ENCODE measurements around the gene IL31. TPM values are rescaled to one million over a fixed set of nuclear protein-coding genes. Genes with fewer than 3 reads are reported as not detected.

Gene IL31
- total RNA-seq, 1 donor from 2014 or later, result not detected

GRCh38 chr12:122162976-122163375 lies 11.0 kb downstream of the IL31 start:
- TF ChIP-seq, protein P1, sequence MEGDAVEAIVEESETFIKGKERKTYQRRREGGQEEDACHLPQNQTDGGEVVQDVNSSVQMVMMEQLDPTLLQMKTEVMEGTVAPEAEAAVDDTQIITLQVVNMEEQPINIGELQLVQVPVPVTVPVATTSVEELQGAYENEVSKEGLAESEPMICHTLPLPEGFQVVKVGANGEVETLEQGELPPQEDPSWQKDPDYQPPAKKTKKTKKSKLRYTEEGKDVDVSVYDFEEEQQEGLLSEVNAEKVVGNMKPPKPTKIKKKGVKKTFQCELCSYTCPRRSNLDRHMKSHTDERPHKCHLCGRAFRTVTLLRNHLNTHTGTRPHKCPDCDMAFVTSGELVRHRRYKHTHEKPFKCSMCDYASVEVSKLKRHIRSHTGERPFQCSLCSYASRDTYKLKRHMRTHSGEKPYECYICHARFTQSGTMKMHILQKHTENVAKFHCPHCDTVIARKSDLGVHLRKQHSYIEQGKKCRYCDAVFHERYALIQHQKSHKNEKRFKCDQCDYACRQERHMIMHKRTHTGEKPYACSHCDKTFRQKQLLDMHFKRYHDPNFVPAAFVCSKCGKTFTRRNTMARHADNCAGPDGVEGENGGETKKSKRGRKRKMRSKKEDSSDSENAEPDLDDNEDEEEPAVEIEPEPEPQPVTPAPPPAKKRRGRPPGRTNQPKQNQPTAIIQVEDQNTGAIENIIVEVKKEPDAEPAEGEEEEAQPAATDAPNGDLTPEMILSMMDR (IDR thresholded peaks at IDR 0.05), result no peak
- H3K27ac Mint-ChIP-seq, result no peak overlapping the region
- ChIA-PET CTCF (no interaction called here), POLR2A (no interaction called here)
- intact Hi-C loops (cut with micrococcal nuclease), result no loop called here
- DNase-seq, result no peak
- no peaks in the 10 kb centered on the region for H3K36me3 Mint-ChIP-seq (ENCODE audit: low read depth)
- no peaks in the 10 kb centered on the region for H3K4me1 Mint-ChIP-seq
- H3K27me3 Mint-ChIP-seq, result peaks cover 12% of the 10 kb centered on the region
- H3K9me3 Mint-ChIP-seq, result no peaks in the 10 kb centered on the region
- no peak for ATAC-seq (ENCODE audit: low read depth)
- H3K4me3 Mint-ChIP-seq, result no peak overlapping the region

GRCh38 chr12:122161682-122162081 lies 12.3 kb downstream of the IL31 start:
- DNase-seq (no peak), ATAC-seq (ENCODE audit: low read depth) (no peak)
- Mint-ChIP-seq H3K4me3 (no peak overlapping the region), H3K36me3 (ENCODE audit: low read depth) (no peaks in the 10 kb centered on the region), H3K4me1 (no peaks in the 10 kb centered on the region), H3K9me3 (no peaks in the 10 kb centered on the region), H3K27ac (no peak overlapping the region), H3K27me3 (peaks cover 5% of the 10 kb centered on the region)
- intact Hi-C loops (cut with micrococcal nuclease), result no loop called here
- ChIA-PET POLR2A (no interaction called here), CTCF (no interaction called here)
- TF ChIP-seq, protein P1 (IDR thresholded peaks at IDR 0.05), result no peak

DNA sequence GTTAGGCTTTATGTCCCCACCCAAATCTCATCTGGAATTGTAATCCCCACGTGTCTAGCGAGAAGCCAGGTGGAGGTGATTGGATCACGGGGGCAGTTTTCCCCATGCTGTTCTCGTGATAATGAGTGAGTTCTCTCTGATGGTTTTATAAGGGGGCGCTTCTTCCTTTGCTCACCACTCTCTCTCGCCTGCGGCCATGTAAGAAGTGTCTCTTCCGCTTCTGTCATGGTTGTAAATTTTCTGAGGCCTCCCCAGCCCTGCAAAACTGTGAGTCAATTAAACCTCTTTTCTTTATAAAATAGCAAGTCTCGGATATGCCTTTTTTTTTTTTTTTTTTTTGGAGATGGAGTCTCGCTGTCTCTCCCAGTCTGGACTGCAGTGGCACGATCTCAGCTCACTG lies 13.3 kb downstream of the IL31 start:
- ATAC-seq (ENCODE audit: low read depth), result no peak
- Mint-ChIP-seq H3K27ac (no peak overlapping the region), H3K9me3 (no peaks in the 10 kb centered on the region), H3K4me3 (no peak overlapping the region), H3K36me3 (ENCODE audit: low read depth) (no peaks in the 10 kb centered on the region), H3K4me1 (no peaks in the 10 kb centered on the region), H3K27me3 (peaks cover 5% of the 10 kb centered on the region)
- TF ChIP-seq, protein P1 (IDR thresholded peaks at IDR 0.05), result no peak
- intact Hi-C loops (cut with micrococcal nuclease), result no loop called here
- no peak for DNase-seq
- POLR2A ChIA-PET, result no interaction called here
- CTCF ChIA-PET, result no interaction called here

- H3K27me3 Mint-ChIP-seq, result peaks cover 5% of the 10 kb centered on the region
- TF ChIP-seq, protein P1 (IDR thresholded peaks at IDR 0.05), result no peak
Measured at GRCh38 chr12:122159882-122160281, 14.1 kb downstream of the IL31 start.

GRCh38 chr12:122158700-122159285 lies 15.2 kb downstream of the IL31 start:
- Mint-ChIP-seq H3K9me3 (no peaks in the 10 kb centered on the region), H3K4me3 (no peak overlapping the region), H3K27ac (no peak overlapping the region), H3K4me1 (no peaks in the 10 kb centered on the region), H3K27me3 (peaks cover 4% of the 10 kb centered on the region), H3K36me3 (ENCODE audit: low read depth) (no peaks in the 10 kb centered on the region)
- ChIA-PET CTCF (interaction anchor here (1.2 kb wide), 1 partner anchor 32 kb away, joined by 4 read pairs; no protein-coding TSS in a partner anchor), POLR2A (interaction anchor here (0.7 kb wide), 1 partner anchor 166 kb away, joined by 3 read pairs; no protein-coding TSS in a partner anchor)
- intact Hi-C loops (cut with micrococcal nuclease), result no loop called here
- ATAC-seq (ENCODE audit: low read depth) (no peak), DNase-seq (no peak)
- TF ChIP-seq, protein P1 (IDR thresholded peaks at IDR 0.05), result no peak

More at GRCh38 chr12:122159882-122160281, 14.1 kb downstream of the IL31 start:
- Mint-ChIP-seq H3K27ac (no peak overlapping the region), H3K4me1 (no peaks in the 10 kb centered on the region), H3K9me3 (no peaks in the 10 kb centered on the region), H3K36me3 (ENCODE audit: low read depth) (no peaks in the 10 kb centered on the region), H3K4me3 (no peak overlapping the region)
- intact Hi-C loops (cut with micrococcal nuclease), result no loop called here
- no peak for ATAC-seq (ENCODE audit: low read depth)
- no peak for DNase-seq
- POLR2A ChIA-PET, result no interaction called here
- CTCF ChIA-PET, result interaction anchor here (1.2 kb wide), 1 partner anchor 31 kb away, joined by 4 read pairs; no protein-coding TSS in a partner anchor

Data from activated B cell treated with CpG ODN at 0.5 μM for 24 hours (primary cell).